Measurements from ENCODE around the gene EPHA7.

The EPHA7 gene

GRCh38 chr6:93248631-93249030 lies 170.7 kb downstream of the EPHA7 start:
- no peak for DNase-seq (ENCODE audit: low spot score)

- DNase-seq (ENCODE audit: low spot score), result no peak
These were observed 176.1 kb downstream of the EPHA7 start for GRCh38 chr6:93243231-93243778.

GRCh38 chr6:93242049-93242448 lies 177.3 kb downstream of the EPHA7 start:
- DNase-seq (ENCODE audit: low spot score), result no peak

- DNase-seq (ENCODE audit: low spot score), result no peak
These were observed 180.7 kb downstream of the EPHA7 start for GRCh38 chr6:93238632-93239031.

- DNase-seq (ENCODE audit: low spot score), result no peak
These were observed 183.6 kb downstream of the EPHA7 start for GRCh38 chr6:93235775-93236174.

GRCh38 chr6:93226822-93227221 lies 192.5 kb downstream of the EPHA7 start:
- DNase-seq (ENCODE audit: low spot score), result no peak

- DNase-seq (ENCODE audit: low spot score), result no peak
These were observed 197.1 kb downstream of the EPHA7 start for GRCh38 chr6:93222071-93222851.

GRCh38 chr6:93219447-93219846 lies 199.9 kb downstream of the EPHA7 start:
- DNase-seq (ENCODE audit: low spot score), result no peak

GRCh38 chr6:93218096-93218495 lies 201.3 kb downstream of the EPHA7 start:
- DNase-seq (ENCODE audit: low spot score), result no peak

GRCh38 chr6:93213028-93213427 lies 206.3 kb downstream of the EPHA7 start:
- no peak for DNase-seq (ENCODE audit: low spot score)

- no peak for DNase-seq (ENCODE audit: low spot score)
These were observed 208.5 kb downstream of the EPHA7 start for GRCh38 chr6:93210908-93211307.

GRCh38 chr6:93209358-93209757 lies 210.0 kb downstream of the EPHA7 start:
- no peak for DNase-seq (ENCODE audit: low spot score)

- no peak for DNase-seq (ENCODE audit: low spot score)
These were observed 222.9 kb downstream of the EPHA7 start for GRCh38 chr6:93196406-93196970.

- DNase-seq (ENCODE audit: low spot score), result no peak
These were observed 224.9 kb downstream of the EPHA7 start for GRCh38 chr6:93194480-93194879.

GRCh38 chr6:93193868-93194267 lies 225.5 kb downstream of the EPHA7 start:
- no peak for DNase-seq (ENCODE audit: low spot score)

Measured in SK-N-DZ (cell line).